ENCODE measurements around the gene GALR2. TPM values are rescaled to one million over a fixed set of nuclear protein-coding genes. Genes with fewer than 3 reads are reported as not detected.
A peak's percentile ranks its signal among the peaks of the same experiment; 100 is the strongest.

GALR2 gene
- total and polyA plus RNA-seq, 9 of the 15 experiments (the other 6 are each of a cell fraction or from before 2014, with no cell fraction given) = 0.34 TPM; not detected in 8

DNA sequence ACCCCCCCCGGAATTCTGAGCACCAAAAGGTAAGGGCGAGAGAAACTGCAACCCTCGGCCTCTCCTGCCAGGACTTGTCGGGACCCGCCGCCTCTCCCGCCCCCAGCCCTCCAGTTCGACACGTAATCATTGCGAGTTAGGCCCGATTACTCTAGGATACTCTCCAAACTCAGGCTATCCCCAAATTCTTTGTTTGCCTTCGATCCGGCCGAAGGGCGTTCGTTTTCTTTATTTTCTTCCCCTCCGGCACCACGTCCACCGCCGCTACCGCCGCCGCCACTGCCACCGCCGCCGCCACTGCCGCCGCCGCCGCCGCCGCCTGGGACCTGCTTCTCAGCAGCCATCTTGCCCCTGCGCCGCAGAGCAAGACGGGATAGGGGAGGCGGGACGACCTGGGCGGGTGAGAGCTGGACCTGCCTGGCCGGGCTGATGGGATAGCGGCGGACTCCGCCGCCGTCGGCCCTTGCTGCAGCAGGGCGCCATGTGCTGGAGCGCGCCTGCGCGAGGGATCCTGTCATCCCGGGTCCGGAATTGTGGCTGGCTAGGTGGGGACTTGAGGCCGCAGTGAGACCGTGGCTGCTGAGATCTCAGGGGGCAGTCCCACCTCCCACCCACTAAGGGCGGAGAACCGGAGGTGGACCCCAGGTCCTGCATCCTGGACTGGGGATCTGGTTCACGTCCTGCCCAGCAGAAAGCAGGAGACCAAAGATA is 2.3 kb upstream of the GALR2 start, which contains the start of gene SRP68 (continued):
- TF ChIP-seq, protein P1, sequence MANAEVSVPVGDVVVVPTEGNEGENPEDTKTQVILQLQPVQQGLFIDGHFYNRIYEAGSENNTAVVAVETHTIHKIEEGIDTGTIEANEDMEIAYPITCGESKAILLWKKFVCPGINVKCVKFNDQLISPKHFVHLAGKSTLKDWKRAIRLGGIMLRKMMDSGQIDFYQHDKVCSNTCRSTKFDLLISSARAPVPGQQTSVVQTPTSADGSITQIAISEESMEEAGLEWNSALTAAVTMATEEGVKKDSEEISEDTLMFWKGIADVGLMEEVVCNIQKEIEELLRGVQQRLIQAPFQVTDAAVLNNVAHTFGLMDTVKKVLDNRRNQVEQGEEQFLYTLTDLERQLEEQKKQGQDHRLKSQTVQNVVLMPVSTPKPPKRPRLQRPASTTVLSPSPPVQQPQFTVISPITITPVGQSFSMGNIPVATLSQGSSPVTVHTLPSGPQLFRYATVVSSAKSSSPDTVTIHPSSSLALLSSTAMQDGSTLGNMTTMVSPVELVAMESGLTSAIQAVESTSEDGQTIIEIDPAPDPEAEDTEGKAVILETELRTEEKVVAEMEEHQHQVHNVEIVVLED (CRISPR knock-in tag; IDR thresholded peaks at IDR 0.05) = 0 out of 2 replicates have a peak, but pooled peaks have one; percentile 18
- TF ChIP-seq NR1H2 (CRISPR knock-in tag; IDR thresholded peaks at IDR 0.05) (peak; percentile 68; the same call in 1 of the 2 replicates), TOE1 (IDR thresholded peaks at IDR 0.05; ENCODE audit: borderline replicate concordance) (no peak), TOE1 (CRISPR knock-in tag; IDR thresholded peaks at IDR 0.05; ENCODE audit: borderline replicate concordance, low read depth) (0 out of 2 replicates have a peak, but pooled peaks have one; percentile 61), SRSF9 (IDR thresholded peaks at IDR 0.05; ENCODE audit: borderline replicate concordance, low read depth, low read length) (no peak), GATA2 (CRISPR knock-in tag; IDR thresholded peaks at IDR 0.05) (no peak), MIER1 (IDR thresholded peaks at IDR 0.05; ENCODE audit: low read depth) (no peak), PTTG1 (tag; IDR thresholded peaks at IDR 0.05; ENCODE audit: low read depth) (no peak), ZNF445 (CRISPR knock-in tag; IDR thresholded peaks at IDR 0.05; ENCODE audit: low read depth) (no peak), SPI1 (IDR thresholded peaks at IDR 0.05; ENCODE audit: borderline replicate concordance, low read depth, low read length) (no peak), ZNF431 (CRISPR knock-in tag; IDR thresholded peaks at IDR 0.05) (no peak; the same call in 1 of the 2 replicates), SP2 (IDR thresholded peaks at IDR 0.05; ENCODE audit: extremely low read depth, low read depth, low read length, poor library complexity, severe bottlenecking) (peak; percentile 76), IRF2 (CRISPR knock-in tag; IDR thresholded peaks at IDR 0.05) (no peak), C11orf30 (IDR thresholded peaks at IDR 0.05; ENCODE audit: low read depth) (peak; percentile 92), TFAM (CRISPR knock-in tag; conservative IDR thresholded peaks at IDR 0.05) (no peak), PURB (CRISPR knock-in tag; IDR thresholded peaks at IDR 0.05; ENCODE audit: low read depth) (no peak)
- TF ChIP-seq, protein P2, sequence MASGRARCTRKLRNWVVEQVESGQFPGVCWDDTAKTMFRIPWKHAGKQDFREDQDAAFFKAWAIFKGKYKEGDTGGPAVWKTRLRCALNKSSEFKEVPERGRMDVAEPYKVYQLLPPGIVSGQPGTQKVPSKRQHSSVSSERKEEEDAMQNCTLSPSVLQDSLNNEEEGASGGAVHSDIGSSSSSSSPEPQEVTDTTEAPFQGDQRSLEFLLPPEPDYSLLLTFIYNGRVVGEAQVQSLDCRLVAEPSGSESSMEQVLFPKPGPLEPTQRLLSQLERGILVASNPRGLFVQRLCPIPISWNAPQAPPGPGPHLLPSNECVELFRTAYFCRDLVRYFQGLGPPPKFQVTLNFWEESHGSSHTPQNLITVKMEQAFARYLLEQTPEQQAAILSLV (tag; IDR thresholded peaks at IDR 0.05) = no peak
- TF ChIP-seq, protein P3, sequence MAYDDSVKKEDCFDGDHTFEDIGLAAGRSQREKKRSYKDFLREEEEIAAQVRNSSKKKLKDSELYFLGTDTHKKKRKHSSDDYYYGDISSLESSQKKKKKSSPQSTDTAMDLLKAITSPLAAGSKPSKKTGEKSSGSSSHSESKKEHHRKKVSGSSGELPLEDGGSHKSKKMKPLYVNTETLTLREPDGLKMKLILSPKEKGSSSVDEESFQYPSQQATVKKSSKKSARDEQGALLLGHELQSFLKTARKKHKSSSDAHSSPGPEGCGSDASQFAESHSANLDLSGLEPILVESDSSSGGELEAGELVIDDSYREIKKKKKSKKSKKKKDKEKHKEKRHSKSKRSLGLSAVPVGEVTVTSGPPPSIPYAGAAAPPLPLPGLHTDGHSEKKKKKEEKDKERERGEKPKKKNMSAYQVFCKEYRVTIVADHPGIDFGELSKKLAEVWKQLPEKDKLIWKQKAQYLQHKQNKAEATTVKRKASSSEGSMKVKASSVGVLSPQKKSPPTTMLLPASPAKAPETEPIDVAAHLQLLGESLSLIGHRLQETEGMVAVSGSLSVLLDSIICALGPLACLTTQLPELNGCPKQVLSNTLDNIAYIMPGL (CRISPR knock-in tag; IDR thresholded peaks at IDR 0.05) = peak; percentile 82
- TF ChIP-seq, protein P4, sequence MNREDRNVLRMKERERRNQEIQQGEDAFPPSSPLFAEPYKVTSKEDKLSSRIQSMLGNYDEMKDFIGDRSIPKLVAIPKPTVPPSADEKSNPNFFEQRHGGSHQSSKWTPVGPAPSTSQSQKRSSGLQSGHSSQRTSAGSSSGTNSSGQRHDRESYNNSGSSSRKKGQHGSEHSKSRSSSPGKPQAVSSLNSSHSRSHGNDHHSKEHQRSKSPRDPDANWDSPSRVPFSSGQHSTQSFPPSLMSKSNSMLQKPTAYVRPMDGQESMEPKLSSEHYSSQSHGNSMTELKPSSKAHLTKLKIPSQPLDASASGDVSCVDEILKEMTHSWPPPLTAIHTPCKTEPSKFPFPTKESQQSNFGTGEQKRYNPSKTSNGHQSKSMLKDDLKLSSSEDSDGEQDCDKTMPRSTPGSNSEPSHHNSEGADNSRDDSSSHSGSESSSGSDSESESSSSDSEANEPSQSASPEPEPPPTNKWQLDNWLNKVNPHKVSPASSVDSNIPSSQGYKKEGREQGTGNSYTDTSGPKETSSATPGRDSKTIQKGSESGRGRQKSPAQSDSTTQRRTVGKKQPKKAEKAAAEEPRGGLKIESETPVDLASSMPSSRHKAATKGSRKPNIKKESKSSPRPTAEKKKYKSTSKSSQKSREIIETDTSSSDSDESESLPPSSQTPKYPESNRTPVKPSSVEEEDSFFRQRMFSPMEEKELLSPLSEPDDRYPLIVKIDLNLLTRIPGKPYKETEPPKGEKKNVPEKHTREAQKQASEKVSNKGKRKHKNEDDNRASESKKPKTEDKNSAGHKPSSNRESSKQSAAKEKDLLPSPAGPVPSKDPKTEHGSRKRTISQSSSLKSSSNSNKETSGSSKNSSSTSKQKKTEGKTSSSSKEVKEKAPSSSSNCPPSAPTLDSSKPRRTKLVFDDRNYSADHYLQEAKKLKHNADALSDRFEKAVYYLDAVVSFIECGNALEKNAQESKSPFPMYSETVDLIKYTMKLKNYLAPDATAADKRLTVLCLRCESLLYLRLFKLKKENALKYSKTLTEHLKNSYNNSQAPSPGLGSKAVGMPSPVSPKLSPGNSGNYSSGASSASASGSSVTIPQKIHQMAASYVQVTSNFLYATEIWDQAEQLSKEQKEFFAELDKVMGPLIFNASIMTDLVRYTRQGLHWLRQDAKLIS (CRISPR knock-in tag; IDR thresholded peaks at IDR 0.05) = peak; percentile 95; the same call in 1 of the 2 replicates

Measured in K562 (cell line).